ENCODE results near the gene PTPRD. TPM values are rescaled to one million over a fixed set of nuclear protein-coding genes. Genes with fewer than 3 reads are reported as not detected.

PTPRD gene
- total RNA-seq, 1 donor from 2014 or later: 136 TPM

GRCh38 chr9:10080012-10080411 lies 532.8 kb downstream of the PTPRD start:
- no peaks in the 10 kb centered on the region for H3K36me3 Mint-ChIP-seq
- Histone ChIP-seq H3K9ac (no peak overlapping the region), H4K20me1 (ENCODE audit: low read depth) (no peaks in the 10 kb centered on the region), H3K4me3 (no peak overlapping the region), H2AFZ (replicated peaks) (no peak overlapping the region), H3K27ac (no peak overlapping the region), H3K79me2 (ENCODE audit: low read depth) (no peaks in the 10 kb centered on the region), H3K9me3 (ENCODE audit: low read depth) (no peaks in the 10 kb centered on the region), H3K4me1 (no peaks in the 10 kb centered on the region), H3K27me3 (no peaks in the 10 kb centered on the region), H3F3A (ENCODE audit: low read depth) (no peaks in the 10 kb centered on the region), H3K36me3 (no peaks in the 10 kb centered on the region), H3K4me2 (no peak overlapping the region)
- no peak overlapping the region for H3K27ac Mint-ChIP-seq
- H3K27me3 Mint-ChIP-seq (ENCODE audit: insufficient read depth, low read depth): no peaks in the 10 kb centered on the region
- H3K4me3 Mint-ChIP-seq: no peak overlapping the region
- TF ChIP-seq CTCF (IDR thresholded peaks at IDR 0.05): no peak
- TF ChIP-seq EZH2phosphoT487 (IDR thresholded peaks at IDR 0.05): no peak
- TF ChIP-seq EZH2 (IDR thresholded peaks at IDR 0.05): no peak
- no peaks in the 10 kb centered on the region for H3K4me1 Mint-ChIP-seq
- no peaks in the 10 kb centered on the region for H3K9me3 Mint-ChIP-seq
- DNase-seq (ENCODE audit: low spot score): no peak

GRCh38 chr9:10079284-10079964 lies 533.4 kb downstream of the PTPRD start:
- Histone ChIP-seq H3K4me1 (no peaks in the 10 kb centered on the region), H3K9me3 (ENCODE audit: low read depth) (no peaks in the 10 kb centered on the region), H3K9ac (no peak overlapping the region), H3K4me2 (no peak overlapping the region), H3F3A (ENCODE audit: low read depth) (no peaks in the 10 kb centered on the region), H4K20me1 (ENCODE audit: low read depth) (no peaks in the 10 kb centered on the region), H3K27me3 (no peaks in the 10 kb centered on the region), H3K27ac (no peak overlapping the region), H2AFZ (replicated peaks) (peak overlapping the region; percentile 39), H3K36me3 (no peaks in the 10 kb centered on the region), H3K79me2 (ENCODE audit: low read depth) (no peaks in the 10 kb centered on the region), H3K4me3 (no peak overlapping the region)
- H3K27ac Mint-ChIP-seq: no peak overlapping the region
- no peaks in the 10 kb centered on the region for H3K4me1 Mint-ChIP-seq
- TF ChIP-seq CTCF (IDR thresholded peaks at IDR 0.05) (no peak), EZH2phosphoT487 (IDR thresholded peaks at IDR 0.05) (no peak), EZH2 (IDR thresholded peaks at IDR 0.05) (no peak)
- no peak overlapping the region for H3K4me3 Mint-ChIP-seq
- no peaks in the 10 kb centered on the region for H3K36me3 Mint-ChIP-seq
- DNase-seq (ENCODE audit: low spot score): no peak
- no peaks in the 10 kb centered on the region for H3K27me3 Mint-ChIP-seq (ENCODE audit: insufficient read depth, low read depth)
- H3K9me3 Mint-ChIP-seq: no peaks in the 10 kb centered on the region

- H3K27ac Mint-ChIP-seq: no peak overlapping the region
- DNase-seq (ENCODE audit: low spot score): no peak
- no peak overlapping the region for H3K27ac ChIP-seq
- no peaks in the 10 kb centered on the region for H3K9me3 ChIP-seq (ENCODE audit: low read depth)
- H3K4me2 ChIP-seq: no peak overlapping the region
- H3K27me3 Mint-ChIP-seq (ENCODE audit: insufficient read depth, low read depth): no peaks in the 10 kb centered on the region
- no peaks in the 10 kb centered on the region for H3K4me1 ChIP-seq
- peaks cover 2% of the 10 kb centered on the region for H3K4me1 Mint-ChIP-seq
- H3K36me3 Mint-ChIP-seq: no peaks in the 10 kb centered on the region
- H2AFZ ChIP-seq (replicated peaks): no peak overlapping the region
- H3K27me3 ChIP-seq: no peaks in the 10 kb centered on the region
- H3F3A ChIP-seq (ENCODE audit: low read depth): no peaks in the 10 kb centered on the region
- H3K9me3 Mint-ChIP-seq: no peaks in the 10 kb centered on the region
- H3K79me2 ChIP-seq (ENCODE audit: low read depth): no peaks in the 10 kb centered on the region
- H3K4me3 Mint-ChIP-seq: no peak overlapping the region
- no peak overlapping the region for H3K4me3 ChIP-seq
- no peaks in the 10 kb centered on the region for H4K20me1 ChIP-seq (ENCODE audit: low read depth)
- TF ChIP-seq EZH2 (IDR thresholded peaks at IDR 0.05) (no peak), CTCF (IDR thresholded peaks at IDR 0.05) (no peak), EZH2phosphoT487 (IDR thresholded peaks at IDR 0.05) (no peak)
- no peak overlapping the region for H3K9ac ChIP-seq
- no peaks in the 10 kb centered on the region for H3K36me3 ChIP-seq
Observed at GRCh38 chr9:10071579-10071978, 541.2 kb downstream of the PTPRD start.

Measured in neural progenitor cell (in vitro differentiated cells).